GM12878 (cell line): ENCODE measurements around the gene CTRL. TPM values are rescaled to one million over a fixed set of nuclear protein-coding genes. Genes with fewer than 3 reads are reported as not detected.

Source experiments
- BCL3 ChIP-seq: IDR thresholded peaks from 2 replicates; pipeline ENCODE4 v1.6.1; 2011; ENCODE audit warnings: borderline replicate concordance, low read depth, mild to moderate bottlenecking, moderate library complexity, low read length; ENCODE audit not compliant: insufficient read depth, poor library complexity, severe bottlenecking
- BHLHE40 ChIP-seq, 2 experiments: fragments of 450-650 bp in 1 of 2; IDR thresholded peaks; 2 replicates each; pipeline ENCODE4 v1.6.1; 2011 to 2017; ENCODE audit warnings: low read depth in 2 of 2, borderline replicate concordance in 1 of 2, improper control_type of control experiment in 1 of 2, low read length in 1 of 2, mild to moderate bottlenecking in 1 of 2
- BRCA1 ChIP-seq: IDR thresholded peaks from 2 replicates; pipeline ENCODE4 v1.6.1; 2011; ENCODE audit warnings: low read depth, low read length, improper control_type of control experiment
- CREM ChIP-seq: IDR thresholded peaks from 2 replicates; pipeline ENCODE4 v1.6.1; 2014; ENCODE audit warnings: antibody characterized with exemption, low read depth
- HDAC2 ChIP-seq: fragments of 200-600 bp; sonication (generic); IDR thresholded peaks from 2 replicates; pipeline ENCODE4 v1.6.1; 2017
- HDGF ChIP-seq: fragments of 450-650 bp; IDR thresholded peaks from 2 replicates; pipeline ENCODE4 v1.6.1; 2016; ENCODE audit warnings: antibody characterized with exemption
- IRF5 ChIP-seq: fragments of 450-650 bp; IDR thresholded peaks from 2 replicates; pipeline ENCODE4 v1.6.1; 2017; ENCODE audit warnings: borderline replicate concordance
- NFYA ChIP-seq: IDR thresholded peaks from 2 replicates; pipeline ENCODE4 v1.6.1; 2011; ENCODE audit warnings: low read depth, mild to moderate bottlenecking, low read length, improper control_type of control experiment, borderline replicate concordance
- POLR2AphosphoS2 ChIP-seq: IDR thresholded peaks from 2 replicates; pipeline ENCODE4 v1.6.1; 2011; ENCODE audit warnings: low read depth, mild to moderate bottlenecking, low read length, improper control_type of control experiment, moderate library complexity
- RB1 ChIP-seq: fragments of 450-650 bp; formaldehyde crosslinking; IDR thresholded peaks from 2 replicates; pipeline ENCODE4 v1.6.1; 2017; ENCODE audit warnings: mild to moderate bottlenecking, borderline replicate concordance
- RELA ChIP-seq: fragments of 450-650 bp; IDR thresholded peaks from 2 replicates; pipeline ENCODE4 v1.8.0; 2014; ENCODE audit warnings: borderline replicate concordance; ENCODE audit not compliant: partially characterized antibody
- RFX5 ChIP-seq: IDR thresholded peaks from 2 replicates; pipeline ENCODE4 v1.6.1; 2011; ENCODE audit warnings: low read depth, low read length, improper control_type of control experiment
- RUNX3 ChIP-seq: IDR thresholded peaks from 2 replicates; pipeline ENCODE4 v1.6.1; 2012; ENCODE audit warnings: low read length, inconsistent platforms
- SMAD5 ChIP-seq: IDR thresholded peaks from 2 replicates; pipeline ENCODE4 v1.6.1; 2016; ENCODE audit warnings: antibody characterized with exemption, low read depth
- TCF3 ChIP-seq: IDR thresholded peaks from 2 replicates; pipeline ENCODE4 v1.6.1; 2012; ENCODE audit warnings: low read depth, mild to moderate bottlenecking, low read length, borderline replicate concordance; ENCODE audit not compliant: insufficient read depth
- ZBTB4 ChIP-seq: fragments of 450-650 bp; formaldehyde crosslinking; IDR thresholded peaks from 2 replicates; pipeline ENCODE4 v1.4.0; 2022; ENCODE audit warnings: mild to moderate bottlenecking, moderate library complexity
- polyA plus RNA-seq, 11 experiments: library from polyadenylated mRNA; depleted of rRNA in 4 of 11; unstranded in 6 of 11; stranded (reverse) in 5 of 11; fragments of >200 nt; fragmentation: Nextera tagmentation in 4 of 11; fragmentation: Illumina TruSeq in 1 of 11; extraction: Ambion mirVana in 4 of 11; extraction: Trizol in 1 of 11; gene quantifications; 1 replicate in 1 of 11; 2 replicates in 10 of 11; pipeline versions ENCODE4 v1.2.1 to v1.2.3, GENCODE V29; 2011 to 2016; ENCODE audit warnings: inconsistent platforms in 2 of 11, missing spikeins in 2 of 11, low read depth in 1 of 11
- total RNA-seq, 4 experiments: library from RNA; depleted of rRNA in 3 of 4; stranded (reverse); fragments of >200 nt in 3 of 4; fragmentation: Illumina TruSeq in 1 of 4; extraction: Trizol in 1 of 4; gene quantifications; 2 replicates each; pipeline versions ENCODE4 v1.2.1 to v1.2.3, GENCODE V29; 2013 to 2021
- TF ChIP-seq, protein P1 (sequence below): fragments of 450-650 bp; IDR thresholded peaks from 2 replicates; pipeline ENCODE4 v1.6.1; 2017; ENCODE audit warnings: antibody characterized with exemption, mild to moderate bottlenecking, moderate library complexity
- TF ChIP-seq, protein P2 (sequence below), 3 experiments: IDR thresholded peaks in 2 of 3; conservative IDR thresholded peaks in 1 of 3; 2 replicates each; pipeline ENCODE4 v1.5.1; 2011; ENCODE audit warnings: low read depth in 3 of 3, low read length in 3 of 3, mild to moderate bottlenecking in 3 of 3, control low read depth in 2 of 3, moderate library complexity in 2 of 3, inconsistent platforms in 1 of 3, mixed read lengths in 1 of 3; ENCODE audit not compliant: control insufficient read depth in 2 of 3, insufficient read depth in 1 of 3; ENCODE audit errors: extremely low read depth in 1 of 3

CTRL gene
- total and polyA plus RNA-seq, 10 of the 15 experiments (the other 5 are each of a cell fraction or from before 2014, with no cell fraction given) = 1.1 to 4.9 (median 2.6) TPM

DNA sequence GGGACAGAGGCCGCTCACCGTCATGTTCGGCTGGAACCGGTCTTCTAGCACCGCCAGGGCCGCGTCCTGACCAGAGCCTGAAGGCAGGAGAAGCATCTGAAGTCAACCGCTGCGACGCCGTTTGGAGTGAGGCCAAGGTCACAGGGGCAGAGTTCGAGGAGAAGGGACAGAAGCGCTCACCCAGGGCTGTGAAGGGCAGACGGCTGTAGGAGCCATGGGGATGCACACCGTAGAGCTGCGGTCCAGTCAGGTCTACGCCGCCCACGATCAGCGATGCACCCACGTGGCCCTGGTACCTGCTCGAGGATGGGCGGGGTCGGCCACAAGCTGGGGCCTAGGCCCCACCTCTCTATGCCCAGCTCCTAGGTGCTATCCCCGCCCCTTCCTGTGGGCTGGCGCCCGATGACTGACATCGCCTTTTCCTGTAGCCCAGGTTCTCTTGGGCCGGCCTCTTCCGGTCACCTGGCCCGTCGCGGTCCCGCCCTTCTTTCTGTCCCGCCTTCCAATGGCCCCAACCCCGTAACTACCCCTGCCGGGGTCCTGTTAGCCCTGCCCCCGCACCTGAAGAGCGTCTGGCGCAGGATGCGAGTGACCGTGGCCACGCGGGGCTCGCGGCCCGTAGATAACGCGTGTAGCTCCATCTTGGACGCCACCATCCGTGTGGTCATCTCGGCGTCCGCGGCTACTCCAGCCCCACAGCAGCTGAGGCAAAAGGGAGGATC lies 3.9 kb upstream of the CTRL start (continued):
- TF ChIP-seq, protein P1, sequence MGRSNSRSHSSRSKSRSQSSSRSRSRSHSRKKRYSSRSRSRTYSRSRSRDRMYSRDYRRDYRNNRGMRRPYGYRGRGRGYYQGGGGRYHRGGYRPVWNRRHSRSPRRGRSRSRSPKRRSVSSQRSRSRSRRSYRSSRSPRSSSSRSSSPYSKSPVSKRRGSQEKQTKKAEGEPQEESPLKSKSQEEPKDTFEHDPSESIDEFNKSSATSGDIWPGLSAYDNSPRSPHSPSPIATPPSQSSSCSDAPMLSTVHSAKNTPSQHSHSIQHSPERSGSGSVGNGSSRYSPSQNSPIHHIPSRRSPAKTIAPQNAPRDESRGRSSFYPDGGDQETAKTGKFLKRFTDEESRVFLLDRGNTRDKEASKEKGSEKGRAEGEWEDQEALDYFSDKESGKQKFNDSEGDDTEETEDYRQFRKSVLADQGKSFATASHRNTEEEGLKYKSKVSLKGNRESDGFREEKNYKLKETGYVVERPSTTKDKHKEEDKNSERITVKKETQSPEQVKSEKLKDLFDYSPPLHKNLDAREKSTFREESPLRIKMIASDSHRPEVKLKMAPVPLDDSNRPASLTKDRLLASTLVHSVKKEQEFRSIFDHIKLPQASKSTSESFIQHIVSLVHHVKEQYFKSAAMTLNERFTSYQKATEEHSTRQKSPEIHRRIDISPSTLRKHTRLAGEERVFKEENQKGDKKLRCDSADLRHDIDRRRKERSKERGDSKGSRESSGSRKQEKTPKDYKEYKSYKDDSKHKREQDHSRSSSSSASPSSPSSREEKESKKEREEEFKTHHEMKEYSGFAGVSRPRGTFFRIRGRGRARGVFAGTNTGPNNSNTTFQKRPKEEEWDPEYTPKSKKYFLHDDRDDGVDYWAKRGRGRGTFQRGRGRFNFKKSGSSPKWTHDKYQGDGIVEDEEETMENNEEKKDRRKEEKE = no peak
- TF ChIP-seq POLR2AphosphoS2 (peak; percentile 94), HDAC2 (no peak), BRCA1 (no peak), TCF3 (0 out of 2 replicates have a peak, but pooled peaks have one; percentile 8), NFYA (no peak), RELA (peak; percentile 34), HDGF (peak; percentile 98), BHLHE40 (IDR thresholded peaks at IDR 0.05; ENCODE audit: borderline replicate concordance in 1 of 2, low read depth in 2 of 2, low read length in 1 of 2) (no peak; a peak in 2 of 4 replicates), BCL3 (peak; percentile 85), IRF5 (no peak), RB1 (peak; percentile 80; the same call in 1 of the 2 replicates), ZBTB4 (CRISPR knock-in tag) (no peak), CREM (0 out of 2 replicates have a peak, but pooled peaks have one; percentile 50), RFX5 (no peak), SMAD5 (peak; percentile 87), RUNX3 (peak; percentile 40; the same call in 1 of the 2 replicates)
- TF ChIP-seq, protein P2, sequence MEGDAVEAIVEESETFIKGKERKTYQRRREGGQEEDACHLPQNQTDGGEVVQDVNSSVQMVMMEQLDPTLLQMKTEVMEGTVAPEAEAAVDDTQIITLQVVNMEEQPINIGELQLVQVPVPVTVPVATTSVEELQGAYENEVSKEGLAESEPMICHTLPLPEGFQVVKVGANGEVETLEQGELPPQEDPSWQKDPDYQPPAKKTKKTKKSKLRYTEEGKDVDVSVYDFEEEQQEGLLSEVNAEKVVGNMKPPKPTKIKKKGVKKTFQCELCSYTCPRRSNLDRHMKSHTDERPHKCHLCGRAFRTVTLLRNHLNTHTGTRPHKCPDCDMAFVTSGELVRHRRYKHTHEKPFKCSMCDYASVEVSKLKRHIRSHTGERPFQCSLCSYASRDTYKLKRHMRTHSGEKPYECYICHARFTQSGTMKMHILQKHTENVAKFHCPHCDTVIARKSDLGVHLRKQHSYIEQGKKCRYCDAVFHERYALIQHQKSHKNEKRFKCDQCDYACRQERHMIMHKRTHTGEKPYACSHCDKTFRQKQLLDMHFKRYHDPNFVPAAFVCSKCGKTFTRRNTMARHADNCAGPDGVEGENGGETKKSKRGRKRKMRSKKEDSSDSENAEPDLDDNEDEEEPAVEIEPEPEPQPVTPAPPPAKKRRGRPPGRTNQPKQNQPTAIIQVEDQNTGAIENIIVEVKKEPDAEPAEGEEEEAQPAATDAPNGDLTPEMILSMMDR (IDR thresholded peaks at IDR 0.05 in 2 of 3, conservative IDR thresholded peaks at IDR 0.05 in 1 of 3; ENCODE audit: control insufficient read depth in 2 of 3, extremely low read depth in 1 of 3, insufficient read depth in 1 of 3, low read depth in 3 of 3, low read length in 3 of 3) = no peak
